Activated naive CD8-positive, alpha-beta T cell treated with anti-CD3 and anti-CD28 coated beads for 36 hours (primary cell): ENCODE results near the gene ZNF787. TPM values are rescaled to one million over a fixed set of nuclear protein-coding genes. Genes with fewer than 3 reads are reported as not detected.

Source experiments
- DNase-seq: peaks from one replicate; pipeline ENCODE4 v3.0.0; 2021
- H3K27ac Mint-ChIP-seq: one replicate; pipeline ENCODE4 v1.8.0; 2022; ENCODE audit warnings: mild to moderate bottlenecking, moderate library complexity, mixed read lengths
- H3K27me3 Mint-ChIP-seq: one replicate; pipeline ENCODE4 v1.8.0; 2022; ENCODE audit warnings: mild to moderate bottlenecking, mixed read lengths
- H3K36me3 Mint-ChIP-seq: one replicate; pipeline ENCODE4 v1.8.0; 2021; ENCODE audit warnings: mild to moderate bottlenecking, mixed read lengths
- H3K4me1 Mint-ChIP-seq: one replicate; pipeline ENCODE4 v1.8.0; 2021; ENCODE audit warnings: mixed read lengths
- H3K4me3 Mint-ChIP-seq: one replicate; pipeline ENCODE4 v1.8.0; 2022; ENCODE audit warnings: mild to moderate bottlenecking, moderate library complexity, mixed read lengths
- H3K9me3 Mint-ChIP-seq: one replicate; pipeline ENCODE4 v1.8.0; 2022; ENCODE audit warnings: mixed read lengths
- total RNA-seq, 2 experiments: library from RNA; stranded (reverse); gene quantifications; one replicate each; pipeline ENCODE4 v1.2.3, GENCODE V29; 2021

ZNF787 gene
- 10 to 100 TPM; 34.2 to 35.6 TPM for total RNA-seq

- H3K27ac Mint-ChIP-seq = peak within 1 kb of the TSS; percentile 94
- H3K36me3 Mint-ChIP-seq = peaks cover 16% of the 10 kb centered on the region
- peak within 1 kb of the TSS; percentile 90 for H3K4me3 Mint-ChIP-seq
- peak; percentile 99 for DNase-seq
- H3K27me3 Mint-ChIP-seq = no peaks in the 10 kb centered on the region
- H3K9me3 Mint-ChIP-seq = no peaks in the 10 kb centered on the region
- H3K4me1 Mint-ChIP-seq = peaks cover 27% of the 10 kb centered on the region
Measured at GRCh38 chr19:56121180-56122167, at the start of gene ZNF787. Gene ZNF787 (minus strand): TSS chr19:56121295. CDS start chr19:56103217, 18,078 bp downstream.

- Mint-ChIP-seq H3K4me1 (peaks cover 2% of the 10 kb centered on the region), H3K36me3 (no peaks in the 10 kb centered on the region), H3K9me3 (no peaks in the 10 kb centered on the region), H3K27ac (no peak overlapping the region), H3K4me3 (no peak overlapping the region), H3K27me3 (peaks cover 19% of the 10 kb centered on the region)
- no peak for DNase-seq
Measured at GRCh38 chr19:56170261-56170660, 49.2 kb upstream of the ZNF787 start.

- Mint-ChIP-seq H3K4me1 (peaks cover 2% of the 10 kb centered on the region), H3K27me3 (peaks cover 20% of the 10 kb centered on the region), H3K27ac (no peak overlapping the region), H3K9me3 (no peaks in the 10 kb centered on the region), H3K36me3 (no peaks in the 10 kb centered on the region), H3K4me3 (no peak overlapping the region)
- DNase-seq = no peak
Measured at GRCh38 chr19:56167064-56167578, 46.0 kb upstream of the ZNF787 start.

DNA sequence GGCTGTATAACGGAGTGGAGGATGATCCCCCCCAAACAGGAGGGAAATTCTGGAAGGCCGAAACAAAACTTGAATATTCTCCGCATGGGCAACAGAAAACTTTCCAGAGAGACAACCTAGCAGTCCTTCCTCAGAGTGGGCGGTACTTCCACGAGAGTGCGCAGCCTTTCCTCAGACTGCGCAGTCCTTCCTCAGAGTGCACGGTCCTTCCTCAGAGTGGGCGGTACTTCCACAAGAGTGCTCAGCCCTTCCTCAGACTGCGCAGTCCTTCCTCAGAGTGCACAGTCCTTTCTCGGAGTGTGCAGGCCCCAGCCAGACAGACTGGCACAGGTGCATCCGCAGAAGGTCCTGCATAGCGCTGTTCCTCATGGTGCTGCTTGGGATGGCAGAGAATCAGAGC lies 42.0 kb upstream of the ZNF787 start:
- peaks cover 13% of the 10 kb centered on the region for H3K27me3 Mint-ChIP-seq
- H3K36me3 Mint-ChIP-seq = peaks cover 10% of the 10 kb centered on the region
- no peak for DNase-seq
- no peak overlapping the region for H3K27ac Mint-ChIP-seq
- no peaks in the 10 kb centered on the region for H3K4me1 Mint-ChIP-seq
- H3K4me3 Mint-ChIP-seq = no peak overlapping the region
- no peaks in the 10 kb centered on the region for H3K9me3 Mint-ChIP-seq

DNA sequence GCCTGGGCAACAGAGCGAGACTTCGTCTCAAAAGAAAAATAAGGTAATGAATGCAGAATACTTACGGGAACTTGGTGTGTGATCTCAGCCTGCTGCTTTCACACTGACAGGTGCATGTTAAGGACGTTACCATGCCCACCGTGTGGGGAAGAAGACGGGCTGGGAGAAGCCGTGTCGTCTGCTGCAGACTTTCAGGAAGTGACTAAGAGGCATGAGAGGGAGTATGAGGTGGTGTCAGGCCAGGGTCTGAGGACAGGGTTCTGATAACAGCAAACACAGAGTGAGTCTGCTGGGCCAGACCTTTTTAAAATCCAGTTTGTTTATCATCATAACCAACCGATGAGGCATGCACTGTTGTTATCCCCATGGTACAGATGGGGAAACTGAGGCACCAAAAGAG lies 41.2 kb upstream of the ZNF787 start:
- Mint-ChIP-seq H3K27ac (peak overlapping the region; percentile 3), H3K36me3 (peaks cover 10% of the 10 kb centered on the region), H3K4me3 (no peak overlapping the region), H3K27me3 (peaks cover 8% of the 10 kb centered on the region), H3K9me3 (no peaks in the 10 kb centered on the region), H3K4me1 (no peaks in the 10 kb centered on the region)
- DNase-seq = peak; percentile 33

DNA sequence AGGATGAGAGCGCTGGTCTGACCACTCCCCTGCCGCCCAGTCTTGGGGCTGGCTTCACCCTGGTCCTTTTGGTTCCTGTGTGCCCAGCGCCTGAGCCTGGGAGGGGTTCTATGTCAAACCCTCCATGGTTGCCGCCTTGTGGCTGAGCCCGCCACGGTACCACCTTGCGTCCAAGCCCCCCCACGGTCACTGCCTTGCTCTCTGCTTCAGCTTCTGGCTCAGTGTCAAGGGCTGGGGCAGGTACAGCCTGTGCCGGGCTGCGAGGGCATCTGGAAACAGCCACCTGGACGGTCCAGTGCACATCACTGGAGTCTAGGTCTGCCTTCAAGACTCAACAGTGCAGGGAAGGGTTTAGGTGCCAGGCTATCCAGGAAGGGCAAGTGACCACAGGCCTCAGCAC lies 40.4 kb upstream of the ZNF787 start:
- Mint-ChIP-seq H3K9me3 (no peaks in the 10 kb centered on the region), H3K27ac (no peak overlapping the region), H3K27me3 (peaks cover 8% of the 10 kb centered on the region), H3K4me3 (no peak overlapping the region), H3K36me3 (peaks cover 10% of the 10 kb centered on the region), H3K4me1 (no peaks in the 10 kb centered on the region)
- DNase-seq = no peak

- H3K36me3 Mint-ChIP-seq = peaks cover 10% of the 10 kb centered on the region
Measured at GRCh38 chr19:56159622-56160271, 38.7 kb upstream of the ZNF787 start.

GRCh38 chr19:56159009-56159559 lies 38.0 kb upstream of the ZNF787 start:
- no peak overlapping the region for H3K4me3 Mint-ChIP-seq
- H3K4me1 Mint-ChIP-seq = no peaks in the 10 kb centered on the region
- H3K27ac Mint-ChIP-seq = no peak overlapping the region
- DNase-seq = no peak
- no peaks in the 10 kb centered on the region for H3K27me3 Mint-ChIP-seq
- H3K36me3 Mint-ChIP-seq = peaks cover 11% of the 10 kb centered on the region
- H3K9me3 Mint-ChIP-seq = no peaks in the 10 kb centered on the region

More at GRCh38 chr19:56159622-56160271, 38.7 kb upstream of the ZNF787 start:
- Mint-ChIP-seq H3K27ac (no peak overlapping the region), H3K9me3 (no peaks in the 10 kb centered on the region), H3K4me3 (no peak overlapping the region), H3K4me1 (no peaks in the 10 kb centered on the region), H3K27me3 (no peaks in the 10 kb centered on the region)
- DNase-seq = no peak

DNA sequence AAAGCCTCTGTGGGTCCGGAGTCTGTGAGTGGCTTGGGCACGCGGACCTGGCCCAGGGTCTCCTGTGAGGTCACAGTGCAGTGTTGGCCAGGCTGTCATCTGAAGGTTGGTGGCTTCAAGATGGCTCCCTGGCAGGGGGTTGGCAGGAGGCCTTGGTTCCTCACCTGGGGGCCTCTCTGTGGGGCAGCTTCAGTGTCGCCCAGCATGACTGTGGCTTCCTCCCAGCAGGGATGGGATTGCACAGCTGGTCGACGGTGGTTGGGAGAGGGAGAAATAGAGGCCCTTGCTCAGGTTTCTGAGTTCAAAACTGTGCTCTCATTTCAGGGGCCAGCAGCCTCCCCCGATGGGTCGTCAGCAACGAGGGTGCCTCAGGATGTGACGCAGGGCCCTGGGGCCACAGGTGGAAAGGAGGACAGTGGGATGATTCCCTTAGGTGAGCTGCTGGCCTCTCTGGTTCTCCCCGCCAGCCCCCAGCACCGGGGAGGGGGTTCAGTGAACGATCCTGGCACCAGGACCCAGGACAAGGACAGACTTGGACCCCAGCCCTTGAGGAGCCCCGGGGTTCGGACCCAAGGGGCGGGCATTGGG lies 37.2 kb upstream of the ZNF787 start:
- H3K27me3 Mint-ChIP-seq = no peaks in the 10 kb centered on the region
- no peak overlapping the region for H3K27ac Mint-ChIP-seq
- H3K9me3 Mint-ChIP-seq = no peaks in the 10 kb centered on the region
- no peak overlapping the region for H3K4me3 Mint-ChIP-seq
- peaks cover 6% of the 10 kb centered on the region for H3K4me1 Mint-ChIP-seq
- DNase-seq = no peak
- peaks cover 11% of the 10 kb centered on the region for H3K36me3 Mint-ChIP-seq

- no peak for DNase-seq
- Mint-ChIP-seq H3K27ac (no peak overlapping the region), H3K36me3 (peaks cover 14% of the 10 kb centered on the region), H3K27me3 (no peaks in the 10 kb centered on the region), H3K9me3 (no peaks in the 10 kb centered on the region), H3K4me3 (no peak overlapping the region), H3K4me1 (peaks cover 14% of the 10 kb centered on the region)
Measured at GRCh38 chr19:56156768-56157167, 35.7 kb upstream of the ZNF787 start.

DNA sequence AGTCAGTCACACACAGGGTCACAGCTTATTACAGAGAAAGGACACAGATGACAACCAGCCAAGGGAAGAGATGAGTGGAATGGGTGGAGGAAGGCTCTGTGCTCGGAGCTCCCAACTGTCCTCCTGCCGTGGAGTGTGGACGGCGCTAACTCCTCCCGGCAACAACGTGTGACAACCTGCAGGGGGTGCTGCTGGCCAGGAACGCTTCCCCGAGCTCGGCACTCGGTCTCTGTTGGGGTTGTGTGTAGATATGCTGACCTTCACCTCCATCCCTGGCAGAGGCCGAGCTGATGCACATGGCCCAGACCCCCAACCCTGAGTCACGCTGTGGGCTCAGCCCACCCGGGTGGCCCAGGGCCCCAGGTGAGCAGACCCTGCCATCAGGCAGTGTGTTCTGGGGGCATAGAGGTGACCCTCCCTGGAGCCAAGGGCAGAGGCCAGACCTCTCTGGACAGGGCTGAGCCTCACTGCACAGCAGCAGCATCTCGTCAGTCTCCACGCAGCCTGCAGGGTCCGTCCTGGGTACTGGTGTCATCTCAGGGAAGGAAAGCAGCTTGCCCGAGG lies 34.1 kb upstream of the ZNF787 start:
- peaks cover 15% of the 10 kb centered on the region for H3K36me3 Mint-ChIP-seq
- H3K27me3 Mint-ChIP-seq = no peaks in the 10 kb centered on the region
- no peak overlapping the region for H3K4me3 Mint-ChIP-seq
- H3K4me1 Mint-ChIP-seq = peaks cover 14% of the 10 kb centered on the region
- H3K9me3 Mint-ChIP-seq = no peaks in the 10 kb centered on the region
- DNase-seq = no peak
- H3K27ac Mint-ChIP-seq = no peak overlapping the region

- H3K36me3 Mint-ChIP-seq = peaks cover 18% of the 10 kb centered on the region
- H3K4me1 Mint-ChIP-seq = peaks cover 20% of the 10 kb centered on the region
- DNase-seq = no peak
- no peak overlapping the region for H3K4me3 Mint-ChIP-seq
- H3K27me3 Mint-ChIP-seq = no peaks in the 10 kb centered on the region
- H3K9me3 Mint-ChIP-seq = no peaks in the 10 kb centered on the region
- peak overlapping the region; percentile 34 for H3K27ac Mint-ChIP-seq
Measured at GRCh38 chr19:56153507-56153906, 32.4 kb upstream of the ZNF787 start.

GRCh38 chr19:56152644-56153043 lies 31.5 kb upstream of the ZNF787 start:
- no peaks in the 10 kb centered on the region for H3K27me3 Mint-ChIP-seq
- H3K9me3 Mint-ChIP-seq = no peaks in the 10 kb centered on the region
- DNase-seq = no peak
- H3K4me1 Mint-ChIP-seq = peaks cover 20% of the 10 kb centered on the region
- H3K4me3 Mint-ChIP-seq = no peak overlapping the region
- no peak overlapping the region for H3K27ac Mint-ChIP-seq
- peaks cover 20% of the 10 kb centered on the region for H3K36me3 Mint-ChIP-seq

DNA sequence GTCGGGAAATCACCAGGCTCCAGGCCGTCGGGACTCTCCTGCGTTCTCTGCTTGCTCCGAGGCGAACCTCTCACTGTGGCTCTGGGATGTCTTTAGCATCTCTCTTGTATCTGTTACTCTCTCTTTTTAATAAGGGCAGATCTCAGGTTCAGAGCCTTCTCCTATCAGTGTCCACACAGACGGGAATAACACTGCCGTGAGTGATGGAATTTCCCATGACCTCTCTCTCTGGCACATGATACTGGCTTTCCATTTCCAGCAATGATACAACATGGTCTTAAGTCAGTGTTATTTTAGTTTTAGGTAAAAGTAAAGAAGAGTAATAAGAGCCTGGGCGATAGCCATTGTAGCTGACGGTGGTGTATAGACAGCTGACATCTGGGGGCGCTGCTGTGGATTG lies 29.3 kb upstream of the ZNF787 start:
- H3K27ac Mint-ChIP-seq = no peak overlapping the region
- H3K4me3 Mint-ChIP-seq = no peak overlapping the region
- no peaks in the 10 kb centered on the region for H3K9me3 Mint-ChIP-seq
- peaks cover 20% of the 10 kb centered on the region for H3K36me3 Mint-ChIP-seq
- no peak for DNase-seq
- peaks cover 20% of the 10 kb centered on the region for H3K4me1 Mint-ChIP-seq
- H3K27me3 Mint-ChIP-seq = no peaks in the 10 kb centered on the region
